AG09309 (cell line): ENCODE results near the gene CLEC18C.
"Not testable (repeated sequence)": the region's sequence is repeated elsewhere in the genome, so short reads cannot be mapped to it uniquely, and the experiment has no call there.

Source experiments
- DNase-seq: peaks from one replicate; pipeline ENCODE4 v3.0.0-alpha.2; 2010; ENCODE audit warnings: low read depth
- H3K4me3 ChIP-seq: 2 replicates; pipeline ENCODE4 v1.5.1; 2011; ENCODE audit warnings: mild to moderate bottlenecking, low read depth, low read length, moderate library complexity; ENCODE audit not compliant: control insufficient read depth
- TF ChIP-seq, protein P1 (sequence below): IDR thresholded peaks from 2 replicates; pipeline ENCODE4 v1.5.1; 2011; ENCODE audit warnings: mild to moderate bottlenecking, low read depth, low read length, inconsistent platforms; ENCODE audit not compliant: insufficient read depth, control insufficient read depth; ENCODE audit errors: missing control alignments

The CLEC18C gene

DNA sequence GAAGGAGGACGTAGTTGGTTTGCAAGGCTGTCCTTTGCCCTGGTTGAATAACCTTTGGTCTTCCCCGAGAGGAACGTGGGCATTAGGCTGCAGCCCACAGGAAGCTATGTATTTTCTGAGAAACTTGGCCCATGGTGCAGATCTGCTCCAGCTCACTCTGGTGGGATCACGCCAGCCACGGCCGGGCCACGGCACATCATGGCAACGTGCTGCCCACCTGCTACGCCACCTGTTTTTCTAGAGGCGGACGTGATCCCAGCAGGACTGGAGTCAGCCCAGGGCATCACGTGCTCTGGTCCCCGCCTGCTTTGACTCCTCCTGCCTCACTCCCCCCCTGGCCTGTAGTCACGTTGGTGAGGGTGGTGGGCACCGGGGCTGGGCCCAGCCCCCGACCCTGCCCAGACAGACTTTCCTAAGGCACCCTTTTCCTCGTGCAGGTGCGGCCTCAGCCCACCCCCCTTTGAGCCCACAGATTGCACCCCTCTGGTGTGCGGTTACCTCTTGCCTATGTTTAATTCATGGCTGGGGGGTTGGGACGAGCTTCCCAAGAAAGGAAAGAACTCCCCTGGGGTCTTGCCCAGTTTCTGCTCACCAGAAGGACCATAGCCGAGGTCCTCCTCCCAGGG is at the start of gene CLEC18C:
Gene CLEC18C (plus strand): TSS at position 576 of the 626 bp plus-strand sequence. CDS start 492 bp downstream, outside the sequence.
- H3K4me3 ChIP-seq, DNase-seq: not testable (repeated sequence)

DNA sequence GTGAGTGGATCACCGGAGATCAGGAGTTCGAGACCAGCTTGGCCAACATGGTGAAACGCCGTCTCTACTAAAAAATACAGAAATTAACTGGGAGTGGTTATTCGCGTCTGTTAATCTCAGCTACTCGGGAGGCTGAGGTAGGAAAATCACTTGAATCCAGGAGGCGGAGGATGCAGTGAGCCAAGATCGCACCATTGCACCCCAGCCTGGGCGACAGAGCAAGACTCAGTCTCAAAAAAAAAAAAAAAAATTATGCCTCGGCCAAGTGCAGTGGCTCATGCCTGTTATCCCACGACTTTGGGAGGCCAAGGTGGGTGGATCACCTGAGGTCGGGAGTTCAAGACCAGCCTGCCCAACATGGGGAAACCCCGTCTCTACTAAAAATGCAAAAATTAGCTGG is 49.8 kb upstream of the CLEC18C start:
- DNase-seq, H3K4me3 ChIP-seq: not testable (repeated sequence)

DNA sequence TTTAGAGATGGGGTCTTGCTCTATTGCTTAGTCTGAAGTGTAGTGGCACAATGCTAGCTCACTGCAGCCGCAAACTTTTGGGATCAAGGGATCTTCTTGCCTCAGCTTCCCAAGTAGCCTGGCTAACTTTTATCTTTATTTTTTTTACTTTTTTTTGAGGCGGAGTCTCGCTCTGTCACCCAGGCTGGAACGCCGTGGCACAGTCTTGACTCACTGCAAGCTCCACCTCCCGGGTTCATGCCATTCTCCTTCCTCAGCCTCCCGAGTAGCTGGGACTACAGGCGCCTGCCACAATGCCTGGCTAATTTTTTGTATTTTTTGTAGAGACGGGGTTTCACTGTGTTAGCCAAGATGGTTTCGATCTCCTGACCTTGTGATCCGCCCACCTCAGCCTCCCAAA is 47.4 kb upstream of the CLEC18C start:
- not testable (repeated sequence) for DNase-seq

DNA sequence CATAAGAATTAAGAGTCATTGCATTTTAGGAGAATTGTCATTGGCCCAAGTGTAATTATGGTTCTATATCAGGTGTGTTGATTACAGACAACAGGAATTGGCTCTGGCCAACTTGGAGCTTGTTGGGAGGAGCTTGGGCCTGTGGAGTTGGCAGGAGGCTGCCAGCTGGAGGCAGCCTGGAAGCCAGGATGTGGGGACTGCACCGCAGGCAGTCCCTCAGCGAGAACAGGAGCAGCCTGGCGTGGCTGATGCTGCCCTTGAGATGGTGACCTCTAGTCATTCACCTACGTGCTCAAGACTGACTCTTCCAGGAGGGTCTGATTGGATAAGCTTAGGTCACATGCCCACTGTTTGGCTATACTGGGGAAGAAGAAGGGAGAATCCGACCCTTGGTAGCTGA is 45.9 kb upstream of the CLEC18C start:
- not testable (repeated sequence) for DNase-seq, H3K4me3 ChIP-seq

More for the DNA sequence above, 47.4 kb upstream of the CLEC18C start:
- H3K4me3 ChIP-seq = not testable (repeated sequence)

DNA sequence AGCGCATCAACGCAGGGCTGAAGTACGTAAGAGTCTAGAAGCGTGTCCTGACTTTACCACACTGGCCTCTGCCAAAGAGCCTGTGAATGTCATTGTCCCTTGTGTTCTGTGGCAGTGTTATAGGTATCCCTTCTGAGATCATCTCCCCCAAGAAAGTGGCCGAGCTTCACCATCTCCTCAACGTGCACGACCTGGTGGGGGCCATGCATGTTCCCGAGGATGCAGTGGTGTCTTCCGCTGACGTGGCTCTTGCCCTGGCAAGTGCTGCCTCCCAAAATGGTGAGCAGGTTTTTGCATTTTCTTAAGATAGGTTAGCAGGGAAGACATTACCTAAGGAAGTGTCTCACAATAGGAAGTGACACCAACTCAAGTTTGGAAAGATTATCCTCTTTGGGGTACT is 44.7 kb upstream of the CLEC18C start:
- DNase-seq, H3K4me3 ChIP-seq: not testable (repeated sequence)

DNA sequence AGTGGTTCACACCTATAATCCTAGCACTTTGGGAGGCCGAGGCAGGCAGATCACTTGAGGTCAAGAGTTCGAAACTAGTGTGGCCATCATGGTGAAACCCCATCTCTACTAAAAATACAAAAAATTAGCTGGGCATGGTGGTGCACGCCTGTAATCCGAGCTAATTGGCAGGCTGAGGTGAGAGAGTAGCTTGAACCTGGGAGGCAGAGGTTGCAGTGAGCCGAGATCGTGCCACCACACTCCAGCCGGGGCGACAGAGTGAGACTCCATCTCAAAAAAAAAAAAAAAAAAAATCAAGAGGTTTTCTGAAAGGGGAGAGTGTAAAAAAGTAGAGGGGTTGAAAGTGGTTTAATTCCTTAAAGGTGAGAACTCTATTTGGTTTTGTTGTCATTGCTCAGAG is 37.8 kb upstream of the CLEC18C start:
- not testable (repeated sequence) for DNase-seq

DNA sequence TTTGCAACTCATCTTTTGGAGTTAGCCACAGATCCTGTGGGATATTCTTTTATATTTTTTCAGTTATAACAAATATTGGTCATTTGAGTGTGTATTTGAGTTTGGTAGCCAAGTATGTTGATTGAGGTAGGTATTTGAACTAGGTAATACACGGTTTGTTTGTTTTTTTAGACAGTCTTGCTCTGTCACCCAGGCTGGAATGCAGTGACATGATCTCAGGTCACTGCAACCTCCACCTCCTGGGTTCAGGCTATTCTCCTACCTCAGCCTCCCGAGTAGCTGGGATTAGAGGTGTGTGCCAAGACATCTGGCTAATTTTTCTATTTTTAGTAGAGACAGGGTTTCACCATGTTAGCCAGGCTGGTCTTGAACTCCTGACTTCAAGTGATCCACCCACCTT is 37.0 kb upstream of the CLEC18C start:
- not testable (repeated sequence) for H3K4me3 ChIP-seq, DNase-seq

More for the DNA sequence above, 37.8 kb upstream of the CLEC18C start:
- H3K4me3 ChIP-seq = not testable (repeated sequence)

DNA sequence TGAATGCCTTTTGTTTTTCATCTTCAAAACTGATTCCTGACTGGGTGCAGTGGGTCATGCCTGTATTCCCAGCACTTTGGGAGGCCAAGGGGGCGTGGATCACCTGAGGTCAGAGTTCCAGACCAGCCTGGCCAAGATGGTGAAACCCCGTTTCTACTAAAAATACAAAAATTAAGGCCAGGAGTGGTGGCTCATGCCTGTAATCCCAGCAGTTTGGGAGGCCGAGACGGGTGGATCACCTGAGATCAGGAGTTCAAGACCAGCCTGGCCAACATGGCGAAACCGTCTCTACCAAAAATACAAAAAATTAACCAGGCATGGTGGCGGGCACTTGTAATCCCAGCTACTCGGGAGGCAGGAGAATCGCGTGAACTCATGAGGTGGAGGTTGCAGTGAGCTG is 30.8 kb upstream of the CLEC18C start:
- DNase-seq, H3K4me3 ChIP-seq: not testable (repeated sequence)

DNA sequence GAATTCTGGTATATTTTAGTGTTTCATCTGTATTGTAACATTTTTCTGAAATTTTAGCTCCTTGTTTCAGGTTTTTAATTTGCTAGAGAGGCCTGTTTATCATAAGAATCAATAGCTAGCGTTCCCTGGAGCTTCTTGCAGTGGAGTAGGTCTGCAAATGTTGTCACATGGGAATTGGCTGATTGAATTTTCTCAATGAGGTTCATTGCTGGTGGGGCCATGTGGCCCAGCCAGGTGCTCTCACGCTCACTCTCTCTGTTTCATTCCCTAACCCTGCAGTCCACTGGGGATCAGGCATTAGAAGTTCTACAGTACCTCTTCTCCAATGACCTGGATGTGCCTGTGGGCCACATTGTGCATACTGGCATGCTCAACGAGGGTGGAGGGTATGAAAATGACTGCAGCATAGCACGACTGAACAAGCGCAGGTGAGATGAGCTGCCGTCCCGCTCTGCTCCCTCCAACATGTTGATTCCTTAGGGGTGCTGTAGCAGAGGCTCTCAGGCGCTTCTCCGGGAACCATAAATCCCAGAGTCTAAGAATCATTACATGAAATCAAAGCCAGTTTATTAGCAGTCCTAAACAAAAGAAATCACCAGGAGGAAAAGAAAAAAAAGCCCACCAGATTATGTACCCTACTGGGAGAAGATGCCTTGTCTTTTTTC is 30.2 kb upstream of the CLEC18C start:
- DNase-seq, H3K4me3 ChIP-seq: not testable (repeated sequence)

DNA sequence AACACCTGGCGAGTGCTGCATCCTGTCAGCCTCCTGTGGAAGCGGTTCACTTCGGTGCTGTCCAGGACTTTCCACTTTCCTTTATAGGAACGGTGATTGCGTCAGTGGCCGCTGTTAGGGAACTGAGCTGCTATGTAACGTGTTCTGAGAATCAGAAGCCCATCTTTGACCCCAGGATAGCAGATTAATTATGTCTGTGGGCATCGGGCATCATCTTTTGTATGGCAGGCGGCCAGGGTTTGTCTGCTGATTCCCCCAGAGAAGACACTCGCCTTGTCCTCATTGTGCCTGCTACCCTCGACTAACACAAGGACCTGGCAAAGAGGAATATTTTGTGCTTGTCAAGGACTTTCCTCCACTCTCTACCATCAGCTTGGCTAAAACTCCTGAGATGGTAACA is 25.7 kb upstream of the CLEC18C start:
- DNase-seq, H3K4me3 ChIP-seq: not testable (repeated sequence)

DNA sequence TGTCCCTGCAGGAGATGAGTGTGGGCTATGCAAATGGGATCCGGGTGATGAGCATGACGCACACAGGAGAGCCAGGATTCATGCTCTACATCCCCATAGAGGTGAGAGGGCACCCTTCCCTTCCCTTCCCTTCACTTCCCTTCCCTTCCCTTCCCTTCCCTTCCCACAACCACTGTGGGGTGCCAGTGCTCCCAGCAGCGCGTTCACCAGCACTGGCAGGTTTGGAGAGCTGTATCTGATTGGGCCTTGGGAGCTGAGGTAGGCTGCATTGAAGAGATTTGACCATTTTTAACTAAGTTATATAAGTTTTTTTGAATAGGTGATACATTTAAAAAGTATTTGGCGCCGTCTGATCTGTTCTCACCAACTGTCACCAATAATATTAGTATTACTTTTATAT is 25.1 kb upstream of the CLEC18C start:
- not testable (repeated sequence) for H3K4me3 ChIP-seq, DNase-seq

DNA sequence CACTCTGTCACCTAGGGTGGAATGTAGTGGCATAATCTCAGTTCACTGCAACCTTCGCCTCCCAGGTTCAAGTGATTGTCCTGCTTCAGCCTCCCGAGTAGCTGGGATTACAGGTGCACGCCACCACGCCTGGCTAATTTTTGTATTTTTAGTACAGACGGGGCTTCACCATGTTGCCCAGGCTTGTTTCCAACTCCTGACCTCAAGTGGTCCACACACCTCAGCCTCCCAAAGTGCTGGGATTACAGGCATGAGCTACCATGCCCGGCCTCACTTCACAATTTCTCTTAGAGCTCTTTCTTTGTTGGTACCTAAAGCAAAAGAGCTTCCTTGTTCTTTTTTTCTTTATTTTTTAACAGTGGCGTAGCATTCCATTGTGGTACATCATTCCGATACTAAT is 24.3 kb upstream of the CLEC18C start:
- not testable (repeated sequence) for DNase-seq, H3K4me3 ChIP-seq

DNA sequence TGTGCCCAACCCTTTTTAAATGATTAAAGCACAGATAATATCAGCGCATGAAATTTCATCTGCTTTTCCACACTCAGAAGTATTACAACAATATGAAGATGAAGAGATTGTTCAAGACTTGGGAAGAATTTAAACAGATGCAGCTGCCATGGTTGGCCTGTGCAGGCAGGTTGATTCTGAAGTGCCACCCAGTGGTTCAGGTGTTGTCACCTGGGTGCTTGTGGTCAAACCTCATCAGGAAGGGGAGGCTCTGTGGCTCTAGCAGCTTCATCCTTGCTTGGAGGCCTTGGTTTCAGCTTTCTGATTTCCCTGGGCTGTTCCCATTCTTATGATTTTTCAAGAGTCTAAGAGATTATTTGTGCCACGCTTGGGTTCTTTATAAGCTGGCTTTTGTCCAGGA is 22.2 kb upstream of the CLEC18C start:
- H3K4me3 ChIP-seq = no peak overlapping the region
- DNase-seq = no peak
- TF ChIP-seq, protein P1, sequence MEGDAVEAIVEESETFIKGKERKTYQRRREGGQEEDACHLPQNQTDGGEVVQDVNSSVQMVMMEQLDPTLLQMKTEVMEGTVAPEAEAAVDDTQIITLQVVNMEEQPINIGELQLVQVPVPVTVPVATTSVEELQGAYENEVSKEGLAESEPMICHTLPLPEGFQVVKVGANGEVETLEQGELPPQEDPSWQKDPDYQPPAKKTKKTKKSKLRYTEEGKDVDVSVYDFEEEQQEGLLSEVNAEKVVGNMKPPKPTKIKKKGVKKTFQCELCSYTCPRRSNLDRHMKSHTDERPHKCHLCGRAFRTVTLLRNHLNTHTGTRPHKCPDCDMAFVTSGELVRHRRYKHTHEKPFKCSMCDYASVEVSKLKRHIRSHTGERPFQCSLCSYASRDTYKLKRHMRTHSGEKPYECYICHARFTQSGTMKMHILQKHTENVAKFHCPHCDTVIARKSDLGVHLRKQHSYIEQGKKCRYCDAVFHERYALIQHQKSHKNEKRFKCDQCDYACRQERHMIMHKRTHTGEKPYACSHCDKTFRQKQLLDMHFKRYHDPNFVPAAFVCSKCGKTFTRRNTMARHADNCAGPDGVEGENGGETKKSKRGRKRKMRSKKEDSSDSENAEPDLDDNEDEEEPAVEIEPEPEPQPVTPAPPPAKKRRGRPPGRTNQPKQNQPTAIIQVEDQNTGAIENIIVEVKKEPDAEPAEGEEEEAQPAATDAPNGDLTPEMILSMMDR = no peak
